PC-3 (cell line): Measurements from ENCODE around the gene IL20RB.

Experiments
- CTCF ChIP-seq: fragments of 300-600 bp; sonication (generic); conservative IDR thresholded peaks from 2 replicates; pipeline ENCODE4 v1.5.1; 2017; ENCODE audit warnings: antibody characterized with exemption, low read depth, mild to moderate bottlenecking, low read length
- EZH2 ChIP-seq: fragments of 300-600 bp; sonication (generic); IDR thresholded peaks from one replicate; pipeline ENCODE4 v1.6.1; 2017; ENCODE audit warnings: antibody characterized with exemption, mild to moderate bottlenecking, low read length; ENCODE audit not compliant: unreplicated experiment
- EZH2phosphoT487 ChIP-seq: fragments of 300-600 bp; sonication (generic); IDR thresholded peaks from 2 replicates; pipeline ENCODE4 v1.6.1; 2018; ENCODE audit warnings: mild to moderate bottlenecking, antibody characterized with exemption, low read length, borderline replicate concordance

GRCh38 chr3:136925425-136926190, 32.2 kb upstream of the IL20RB start:
- TF ChIP-seq CTCF (no peak), EZH2 (no peak), EZH2phosphoT487 (no peak)
